Measurements from ENCODE around the gene DCD. TPM values are rescaled to one million over a fixed set of nuclear protein-coding genes. Genes with fewer than 3 reads are reported as not detected.
"Not testable (repeated sequence)": the region's sequence is repeated elsewhere in the genome, so short reads cannot be mapped to it uniquely, and the experiment has no call there.

Gene DCD
- total and polyA plus RNA-seq, 2 of the 8 experiments (the other 6 are each of a cell fraction or from before 2014, with no cell fraction given) = not detected

GRCh38 chr12:54665022-54665635 lies 17.0 kb upstream of the DCD start:
- H2BK120ac ChIP-seq (replicated peaks; ENCODE audit: low read depth, low read length); POLR2A ChIA-PET (ENCODE audit: partially characterized antibody); H4K20me1 ChIP-seq (replicated peaks in 1 of 2; ENCODE audit: control insufficient read depth in 1 of 2, insufficient read depth in 2 of 2, low read length in 2 of 2): not testable (repeated sequence)

More at GRCh38 chr12:54665022-54665635, 17.0 kb upstream of the DCD start:
- not testable (repeated sequence) for H3K4me3 ChIP-seq (ENCODE audit: extremely low read depth in 1 of 4, insufficient read depth in 2 of 4, low read depth in 3 of 4, low read length in 4 of 4); H3K23me2 ChIP-seq (ENCODE audit: low read depth, low read length); H3K18ac ChIP-seq (ENCODE audit: extremely low read depth, low read length); H3K27ac ChIP-seq (ENCODE audit: low read depth, low read length); H3K4me2 ChIP-seq (ENCODE audit: insufficient read depth in 1 of 2, low read depth in 2 of 2, low read length in 2 of 2); H3K9me3 ChIP-seq (ENCODE audit: insufficient read depth in 2 of 2, low read depth in 1 of 2, low read length in 1 of 2); H3K36me3 ChIP-seq (ENCODE audit: control insufficient read depth in 2 of 4, insufficient read depth in 4 of 4, low read length in 3 of 4); H2AFZ ChIP-seq (ENCODE audit: low read length); H3K79me1 ChIP-seq (ENCODE audit: low read depth, low read length); H2BK15ac ChIP-seq (ENCODE audit: low read length); H4K5ac ChIP-seq (ENCODE audit: insufficient read length, low read depth, low read length); H3K4me1 ChIP-seq (replicated peaks in 1 of 4; ENCODE audit: control insufficient read depth in 3 of 4, insufficient read depth in 4 of 4, low read length in 3 of 4); H3K4ac ChIP-seq (replicated peaks; ENCODE audit: insufficient read length, low read depth, low read length); H2AK5ac ChIP-seq (ENCODE audit: low read depth, low read length); H2BK5ac ChIP-seq (ENCODE audit: low read depth, low read length); H4K8ac ChIP-seq (ENCODE audit: extremely low read depth, insufficient read depth, low read length); H2BK20ac ChIP-seq (ENCODE audit: low read length); H3K14ac ChIP-seq (ENCODE audit: insufficient read length); DNase-seq (ENCODE audit: low read depth in 1 of 2, low spot score in 2 of 2); H3K56ac ChIP-seq (replicated peaks; ENCODE audit: insufficient read length, low read depth, low read length); H4K91ac ChIP-seq (replicated peaks; ENCODE audit: insufficient read length, low read length); H2BK12ac ChIP-seq (ENCODE audit: low read depth, low read length); FAIRE-seq; H3K9ac ChIP-seq (replicated peaks in 1 of 4; ENCODE audit: extremely low read depth in 1 of 4, low read depth in 3 of 4, low read length in 3 of 4); H3K79me2 ChIP-seq (ENCODE audit: control insufficient read depth in 1 of 2, insufficient read depth in 2 of 2, low read length in 2 of 2); H3K23ac ChIP-seq (ENCODE audit: insufficient read length); H3K27me3 ChIP-seq (replicated peaks in 1 of 4; ENCODE audit: control insufficient read depth in 3 of 4, extremely low read depth in 1 of 4, insufficient read depth in 3 of 4, low read length in 3 of 4)
- WGBS, 2 experiments (ENCODE audit: extremely low coverage in 1 of 2, insufficient coverage in 1 of 2, insufficient read length in 1 of 2, insufficient replicate concordance in 2 of 2, low coverage in 1 of 2, low lambda C conversion rate in 2 of 2, missing lambda C conversion rate in 1 of 2) = 94% methylated on average over 2 of the region's 3 CpGs; no CpG with 5 or more reads in 1 of the 2 experiments
- CTCF ChIA-PET (ENCODE audit: partially characterized antibody) = interaction anchor here (1.4 kb wide), 1 partner anchor 15 kb away, joined by 6 read pairs; no protein-coding TSS in a partner anchor
